Panc1 (cell line): ENCODE data around the gene HSPBAP1. TPM values are rescaled to one million over a fixed set of nuclear protein-coding genes. Genes with fewer than 3 reads are reported as not detected.

ENCODE experiments used
- ATAC-seq: fragments of 200-7000 bp; cut with Tn5 transposase; 2 replicates; pipeline ENCODE4 v1.9.1; 2020; ENCODE audit warnings: mild to moderate bottlenecking, moderate library complexity
- BruUV-seq: library from RNA; stranded (reverse); fragments of 400-500 nt; replicated peaks from 2 replicates; lab custom pipeline; 2021; lab: Mats Ljungman, UMichigan
- CTCF ChIA-PET: fragments of 300-600 bp; sonication (Branson Sonifier 250); formaldehyde crosslinking; loops from one replicate; lab custom pipeline; 2022; ENCODE audit warnings: antibody characterized with exemption; lab: Charles Lee
- POLR2A ChIA-PET: fragments of 300-600 bp; sonication (Branson Sonifier 250); formaldehyde crosslinking; loops from one replicate; lab custom pipeline; 2022; ENCODE audit warnings: antibody characterized with exemption; lab: Charles Lee
- DNase-seq: peaks from one replicate; pipeline ENCODE4 v3.0.0-alpha.2; 2010; ENCODE audit warnings: low read depth, low spot score
- H3K27ac ChIP-seq: 2 replicates; pipeline ENCODE4 v1.5.1; 2011; ENCODE audit warnings: mild to moderate bottlenecking, low read length, inconsistent platforms
- H3K27me3 ChIP-seq: fragments of 200-500 bp; sonication (Bioruptor generic); 2 replicates; pipeline ENCODE4 v1.6.0; 2014; ENCODE audit warnings: low read length, inconsistent platforms; ENCODE audit not compliant: control insufficient read depth, insufficient read depth
- H3K36me3 ChIP-seq: fragments of 200-500 bp; sonication (Bioruptor generic); 2 replicates; pipeline ENCODE4 v1.5.1; 2014; ENCODE audit warnings: inconsistent platforms, mild to moderate bottlenecking, low read length, moderate library complexity; ENCODE audit not compliant: control insufficient read depth, insufficient read depth
- H3K4me1 ChIP-seq: 2 replicates; pipeline ENCODE4 v1.5.1; 2011; ENCODE audit warnings: inconsistent platforms, mild to moderate bottlenecking, low read length, moderate library complexity; ENCODE audit not compliant: control insufficient read depth, insufficient read depth
- H3K4me3 ChIP-seq, 2 experiments: 2 replicates each; pipeline ENCODE4 v1.5.1; 2011 to 2012; ENCODE audit warnings: low read depth in 2 of 2, low read length in 2 of 2, mild to moderate bottlenecking in 2 of 2, inconsistent platforms in 1 of 2, moderate library complexity in 1 of 2
- H3K9me3 ChIP-seq: fragments of 200-500 bp; sonication (Bioruptor generic); 2 replicates; pipeline ENCODE4 v1.5.1; 2014; ENCODE audit warnings: low read depth, mild to moderate bottlenecking, inconsistent platforms, low read length, moderate library complexity; ENCODE audit not compliant: control insufficient read depth, insufficient read depth
- CTCF ChIP-seq: fragments of 450-650 bp; IDR thresholded peaks from 2 replicates; pipeline ENCODE4 v1.5.1; 2017; ENCODE audit warnings: mild to moderate bottlenecking
- POLR2AphosphoS5 ChIP-seq: IDR thresholded peaks from 2 replicates; pipeline ENCODE4 v1.6.1; 2012; ENCODE audit warnings: mild to moderate bottlenecking, low read depth, low read length, moderate library complexity
- REST ChIP-seq, 2 experiments: IDR thresholded peaks; 2 replicates each; pipeline ENCODE4 v1.6.1; 2011 to 2012; ENCODE audit warnings: low read depth in 2 of 2, control low read depth in 1 of 2, low read length in 1 of 2, mild to moderate bottlenecking in 1 of 2, moderate library complexity in 1 of 2; ENCODE audit not compliant: insufficient read depth in 1 of 2
- SIN3A ChIP-seq: IDR thresholded peaks from 2 replicates; pipeline ENCODE4 v1.6.1; 2012; ENCODE audit warnings: low read depth, mild to moderate bottlenecking, low read length, moderate library complexity, borderline replicate concordance; ENCODE audit not compliant: insufficient read depth
- TCF7L2 ChIP-seq: IDR thresholded peaks from 2 replicates; pipeline ENCODE4 v1.6.1; 2011; ENCODE audit warnings: mild to moderate bottlenecking, low read depth, low read length, inconsistent platforms
- in situ Hi-C: cut with HindIII; loops from 2 replicates; pipeline ENCODE4 v1.10.0; 2016; ENCODE audit warnings: low sequenced_read_pairs, low pct_unique_long_range_greater_than_20kb
- intact Hi-C: fragments of 100-400 bp; cut with micrococcal nuclease; formaldehyde crosslinking; loops from one replicate; pipeline ENCODE4 v1.10.0; 2022; ENCODE audit not compliant: unreplicated experiment
- total RNA-seq: library from RNA; stranded (reverse); gene quantifications from one replicate; pipeline ENCODE4 v1.2.1, GENCODE V29; 2021; ENCODE audit not compliant: unreplicated experiment

The HSPBAP1 gene
- total RNA-seq, 1 experiment from 2014 or later = 10.8 TPM

- peaks cover 4% of the 10 kb centered on the region; the same call in 1 of the 2 replicates for H3K36me3 ChIP-seq
- H3K27ac ChIP-seq = no peak overlapping the region
- in situ Hi-C loops (no loop called here), intact Hi-C loops (no loop called here)
- no peaks in the 10 kb centered on the region for H3K9me3 ChIP-seq
- no TSS peak for BruUV-seq
- peaks cover 9% of the 10 kb centered on the region for H3K4me1 ChIP-seq
- no peak for TF ChIP-seq POLR2AphosphoS5
- TF ChIP-seq CTCF = no peak
- no peak for TF ChIP-seq REST (IDR thresholded peaks at IDR 0.05; ENCODE audit: insufficient read depth in 1 of 2, low read depth in 2 of 2, low read length in 1 of 2)
- no peak for TF ChIP-seq TCF7L2
- no peak for TF ChIP-seq SIN3A
- H3K27me3 ChIP-seq = no peaks in the 10 kb centered on the region
- ATAC-seq = no peak
- no peak overlapping the region for H3K4me3 ChIP-seq
- ChIA-PET CTCF (interaction anchor here (0.6 kb wide), 1 partner anchor 934 kb away, joined by 5 read pairs; no protein-coding TSS in a partner anchor), POLR2A (no interaction called here)
- DNase-seq = no peak
Measured at GRCh38 chr3:122690096-122690495, 103.5 kb downstream of the HSPBAP1 start.

Other genes starting within 250 kb of the HSPBAP1 start
- 14.5 TPM for gene PARP9, start 229.5 kb downstream of the HSPBAP1 start, total RNA-seq
- 32.3 TPM for gene DTX3L, start 229.5 kb downstream of the HSPBAP1 start, total RNA-seq
- 0.21 TPM for gene PARP15, start 216.2 kb downstream of the HSPBAP1 start, total RNA-seq
- gene PARP14, start 113.0 kb downstream of the HSPBAP1 start, total RNA-seq = 46.0 TPM
- gene SLC49A4, start 1.2 kb upstream of the HSPBAP1 start, total RNA-seq = 15.9 TPM
- gene SEMA5B, start 233.9 kb upstream of the HSPBAP1 start, total RNA-seq = 1.2 TPM